Hepatocyte (in vitro differentiated cells): ENCODE measurements around the gene RASSF3. TPM values are rescaled to one million over a fixed set of nuclear protein-coding genes. Genes with fewer than 3 reads are reported as not detected.
A peak's percentile ranks its signal among the peaks of the same experiment; 100 is the strongest.

ENCODE experiments used
- DNase-seq: peaks from one replicate; pipeline ENCODE4 v3.0.0-alpha.2; 2016; ENCODE audit warnings: low spot score
- H2AFZ ChIP-seq: fragments of 200-600 bp; sonication (generic); 2 replicates; pipeline ENCODE4 v1.6.0; 2016; ENCODE audit warnings: antibody characterized with exemption, mild to moderate bottlenecking
- H3K27ac ChIP-seq: fragments of 200-600 bp; sonication (generic); 2 replicates; pipeline ENCODE4 v1.5.1; 2016; ENCODE audit warnings: mild to moderate bottlenecking
- H3K27me3 ChIP-seq: fragments of 200-600 bp; sonication (generic); 2 replicates; pipeline ENCODE4 v1.6.1; 2016
- H3K36me3 ChIP-seq: fragments of 200-600 bp; sonication (generic); replicated peaks from 2 replicates; pipeline ENCODE4 v1.5.1; 2016; ENCODE audit warnings: low read depth; ENCODE audit not compliant: insufficient read depth
- H3K4me1 ChIP-seq: fragments of 200-600 bp; sonication (generic); 2 replicates; pipeline ENCODE4 v1.5.1; 2016; ENCODE audit warnings: mild to moderate bottlenecking, moderate library complexity; ENCODE audit not compliant: insufficient read depth
- H3K4me2 ChIP-seq: fragments of 200-600 bp; sonication (generic); 2 replicates; pipeline ENCODE4 v1.6.0; 2016
- H3K4me3 ChIP-seq: fragments of 200-600 bp; sonication (generic); 2 replicates; pipeline ENCODE4 v1.5.1; 2016; ENCODE audit warnings: mild to moderate bottlenecking
- H3K79me2 ChIP-seq: fragments of 200-600 bp; sonication (generic); 2 replicates; pipeline ENCODE4 v1.6.0; 2017; ENCODE audit warnings: mild to moderate bottlenecking
- H3K9me2 ChIP-seq: fragments of 200-600 bp; sonication (generic); replicated peaks from 2 replicates; pipeline ENCODE4 v1.6.0; 2017; ENCODE audit warnings: mild to moderate bottlenecking; ENCODE audit not compliant: insufficient read depth
- H3K9me3 ChIP-seq: fragments of 200-600 bp; sonication (generic); 2 replicates; pipeline ENCODE4 v1.5.1; 2016; ENCODE audit warnings: low read depth, mild to moderate bottlenecking
- H4K20me1 ChIP-seq: fragments of 200-600 bp; sonication (generic); 2 replicates; pipeline ENCODE4 v1.6.0; 2016; ENCODE audit warnings: mild to moderate bottlenecking; ENCODE audit not compliant: insufficient read depth, poor library complexity, severe bottlenecking
- EZH2 ChIP-seq: fragments of 200-600 bp; sonication (generic); IDR thresholded peaks from 2 replicates; pipeline ENCODE4 v1.6.1; 2016; ENCODE audit warnings: antibody characterized with exemption, mild to moderate bottlenecking, borderline replicate concordance
- EZH2phosphoT487 ChIP-seq: fragments of 200-600 bp; sonication (generic); IDR thresholded peaks from one replicate; pipeline ENCODE4 v1.6.1; 2018; ENCODE audit warnings: antibody characterized with exemption, mild to moderate bottlenecking, low read depth, moderate library complexity; ENCODE audit not compliant: unreplicated experiment, severe bottlenecking
- WGBS: methylation state at CpG from one replicate; pipeline ENCODE4 v1.1.6; 2016; ENCODE audit warnings: low lambda C conversion rate; ENCODE audit errors: missing lambda C conversion rate; 5-methylcytosine and 5-hydroxymethylcytosine counted together
- polyA plus RNA-seq: library from polyadenylated mRNA; unstranded; fragments of >200 nt; fragmentation: Nextera tagmentation; extraction: Ambion mirVana; gene quantifications from 2 replicates; pipeline ENCODE4 v1.2.1, GENCODE V29; 2016
- total RNA-seq: library from RNA; depleted of rRNA; stranded (reverse); fragments of >200 nt; gene quantifications from 2 replicates; pipeline ENCODE4 v1.2.3, GENCODE V29; 2014
- TF ChIP-seq, protein P1 (sequence below): fragments of 200-600 bp; sonication (generic); IDR thresholded peaks from 2 replicates; pipeline ENCODE4 v1.5.1; 2016; ENCODE audit warnings: antibody characterized with exemption, mild to moderate bottlenecking; ENCODE audit not compliant: poor library complexity

The RASSF3 gene
- total and polyA plus RNA-seq, 2 experiments from 2014 or later, result 7.8 to 22.3 TPM

- H2AFZ ChIP-seq, result no peak overlapping the region
- no peaks in the 10 kb centered on the region for H3K9me2 ChIP-seq
- H3K4me3 ChIP-seq, result no peak overlapping the region
- H3K4me1 ChIP-seq, result no peaks in the 10 kb centered on the region
- H4K20me1 ChIP-seq, result no peaks in the 10 kb centered on the region
- TF ChIP-seq, protein P1, sequence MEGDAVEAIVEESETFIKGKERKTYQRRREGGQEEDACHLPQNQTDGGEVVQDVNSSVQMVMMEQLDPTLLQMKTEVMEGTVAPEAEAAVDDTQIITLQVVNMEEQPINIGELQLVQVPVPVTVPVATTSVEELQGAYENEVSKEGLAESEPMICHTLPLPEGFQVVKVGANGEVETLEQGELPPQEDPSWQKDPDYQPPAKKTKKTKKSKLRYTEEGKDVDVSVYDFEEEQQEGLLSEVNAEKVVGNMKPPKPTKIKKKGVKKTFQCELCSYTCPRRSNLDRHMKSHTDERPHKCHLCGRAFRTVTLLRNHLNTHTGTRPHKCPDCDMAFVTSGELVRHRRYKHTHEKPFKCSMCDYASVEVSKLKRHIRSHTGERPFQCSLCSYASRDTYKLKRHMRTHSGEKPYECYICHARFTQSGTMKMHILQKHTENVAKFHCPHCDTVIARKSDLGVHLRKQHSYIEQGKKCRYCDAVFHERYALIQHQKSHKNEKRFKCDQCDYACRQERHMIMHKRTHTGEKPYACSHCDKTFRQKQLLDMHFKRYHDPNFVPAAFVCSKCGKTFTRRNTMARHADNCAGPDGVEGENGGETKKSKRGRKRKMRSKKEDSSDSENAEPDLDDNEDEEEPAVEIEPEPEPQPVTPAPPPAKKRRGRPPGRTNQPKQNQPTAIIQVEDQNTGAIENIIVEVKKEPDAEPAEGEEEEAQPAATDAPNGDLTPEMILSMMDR, result no peak
- TF ChIP-seq EZH2phosphoT487 (no peak), EZH2 (no peak)
- H3K9me3 ChIP-seq, result no peaks in the 10 kb centered on the region
- DNase-seq, result no peak
- WGBS, result 63% methylated on average over 4 of the region's 4 CpGs
- H3K79me2 ChIP-seq, result no peaks in the 10 kb centered on the region
- H3K27ac ChIP-seq, result peak overlapping the region; percentile 15
- no peak overlapping the region for H3K4me2 ChIP-seq
- no peaks in the 10 kb centered on the region for H3K27me3 ChIP-seq
- H3K36me3 ChIP-seq, result no peaks in the 10 kb centered on the region
Observed at GRCh38 chr12:64603183-64603841, 7.0 kb upstream of the RASSF3 start.

- Histone ChIP-seq H3K36me3 (no peaks in the 10 kb centered on the region), H3K4me3 (peak overlapping the region; percentile 66), H2AFZ (peak overlapping the region; percentile 68), H3K4me1 (peaks cover 7% of the 10 kb centered on the region), H3K27ac (peak overlapping the region; percentile 74), H3K27me3 (no peaks in the 10 kb centered on the region), H4K20me1 (no peaks in the 10 kb centered on the region), H3K4me2 (peak overlapping the region; percentile 94), H3K79me2 (peaks cover 29% of the 10 kb centered on the region), H3K9me2 (no peaks in the 10 kb centered on the region), H3K9me3 (no peaks in the 10 kb centered on the region)
- WGBS, result 3% methylated on average over 16 of the region's 16 CpGs
- peak; percentile 68 for DNase-seq
- TF ChIP-seq EZH2phosphoT487 (no peak), EZH2 (no peak)
- TF ChIP-seq, protein P1, result peak; percentile 33
Observed at GRCh38 chr12:64608901-64609535, 1.3 kb upstream of the RASSF3 start.

DNA sequence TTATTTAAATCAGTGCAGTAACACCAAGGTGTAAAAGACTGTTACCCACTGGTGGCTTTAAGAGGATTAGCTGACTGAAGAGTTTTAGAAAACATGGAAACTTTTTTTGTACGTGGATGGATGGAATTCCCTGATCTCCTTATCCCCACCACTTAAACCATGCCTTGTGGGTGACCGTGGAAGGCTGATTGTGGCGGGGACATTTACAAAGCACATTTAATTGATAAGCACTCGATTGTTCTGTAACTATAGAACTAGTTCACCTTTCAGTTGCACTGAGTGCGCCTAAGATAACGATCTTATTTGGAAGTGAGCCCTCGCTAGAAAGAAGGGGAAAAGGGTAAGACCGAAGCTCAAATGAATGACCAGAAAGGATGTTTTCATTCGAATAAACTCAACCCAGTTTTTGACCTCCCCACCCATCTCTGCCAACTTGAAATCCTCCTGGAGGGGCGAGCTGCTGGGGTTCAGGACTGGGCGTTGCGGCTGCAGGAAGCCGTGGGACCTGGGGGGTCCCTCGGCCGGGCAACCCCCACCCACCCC lies 688 bp upstream of the RASSF3 start:
- Histone ChIP-seq H3K79me2 (peaks cover 35% of the 10 kb centered on the region), H3K4me1 (peaks cover 7% of the 10 kb centered on the region), H3K27me3 (no peaks in the 10 kb centered on the region), H3K9me2 (no peaks in the 10 kb centered on the region), H3K36me3 (no peaks in the 10 kb centered on the region), H3K4me3 (peak overlapping the region; percentile 66), H2AFZ (peak overlapping the region; percentile 68), H4K20me1 (no peaks in the 10 kb centered on the region), H3K27ac (peak overlapping the region; percentile 74), H3K9me3 (no peaks in the 10 kb centered on the region), H3K4me2 (peak overlapping the region; percentile 94)
- peak; percentile 11 for DNase-seq
- under 1% methylated on average over 15 of the region's 15 CpGs for WGBS
- TF ChIP-seq, protein P1, result no peak
- no peak for TF ChIP-seq EZH2phosphoT487
- TF ChIP-seq EZH2, result no peak
